ENCODE results near the gene IL1F10.

DNA sequence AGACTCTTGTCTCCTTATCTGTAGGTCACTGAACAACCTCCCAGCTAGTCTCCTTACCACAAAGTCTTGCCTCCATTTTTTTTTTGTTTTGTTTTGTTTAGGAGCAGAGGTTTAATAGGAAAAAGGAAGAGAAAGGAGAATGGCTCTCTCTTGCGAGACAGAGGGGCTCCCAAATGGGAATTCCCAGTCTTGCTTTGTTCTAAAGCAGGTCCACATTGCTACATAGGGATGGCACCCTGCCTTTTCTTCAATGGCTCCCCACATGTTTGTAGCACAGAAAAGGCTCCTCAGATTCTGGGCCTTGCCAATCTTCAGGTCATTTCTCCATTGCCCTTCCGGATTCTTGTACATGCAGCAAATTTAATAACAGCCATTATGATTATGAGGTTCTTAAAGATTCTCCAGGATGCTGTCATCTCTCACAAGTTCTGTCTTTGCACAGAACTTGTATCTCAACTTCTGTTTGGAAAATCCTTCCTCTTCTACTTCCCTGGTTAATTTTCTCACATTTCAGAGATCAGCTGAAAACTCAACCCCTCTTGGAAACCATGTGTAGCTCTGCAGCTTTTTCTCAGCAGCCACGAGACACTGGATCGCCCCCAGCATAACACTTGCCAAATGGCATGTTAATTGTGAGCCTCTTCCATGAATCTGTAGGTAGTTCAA is 23.6 kb downstream of the IL1F10 start:
- TF ChIP-seq, protein P1, sequence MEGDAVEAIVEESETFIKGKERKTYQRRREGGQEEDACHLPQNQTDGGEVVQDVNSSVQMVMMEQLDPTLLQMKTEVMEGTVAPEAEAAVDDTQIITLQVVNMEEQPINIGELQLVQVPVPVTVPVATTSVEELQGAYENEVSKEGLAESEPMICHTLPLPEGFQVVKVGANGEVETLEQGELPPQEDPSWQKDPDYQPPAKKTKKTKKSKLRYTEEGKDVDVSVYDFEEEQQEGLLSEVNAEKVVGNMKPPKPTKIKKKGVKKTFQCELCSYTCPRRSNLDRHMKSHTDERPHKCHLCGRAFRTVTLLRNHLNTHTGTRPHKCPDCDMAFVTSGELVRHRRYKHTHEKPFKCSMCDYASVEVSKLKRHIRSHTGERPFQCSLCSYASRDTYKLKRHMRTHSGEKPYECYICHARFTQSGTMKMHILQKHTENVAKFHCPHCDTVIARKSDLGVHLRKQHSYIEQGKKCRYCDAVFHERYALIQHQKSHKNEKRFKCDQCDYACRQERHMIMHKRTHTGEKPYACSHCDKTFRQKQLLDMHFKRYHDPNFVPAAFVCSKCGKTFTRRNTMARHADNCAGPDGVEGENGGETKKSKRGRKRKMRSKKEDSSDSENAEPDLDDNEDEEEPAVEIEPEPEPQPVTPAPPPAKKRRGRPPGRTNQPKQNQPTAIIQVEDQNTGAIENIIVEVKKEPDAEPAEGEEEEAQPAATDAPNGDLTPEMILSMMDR (conservative IDR thresholded peaks at IDR 0.05; ENCODE audit: low read length) = no peak
- TF ChIP-seq EZH2phosphoT487 (IDR thresholded peaks at IDR 0.05; ENCODE audit: borderline replicate concordance, low read depth, low read length) = no peak
